DLD1 (cell line): ENCODE results near the gene PPP1R3G.
"Not testable (repeated sequence)": the region's sequence is repeated elsewhere in the genome, so short reads cannot be mapped to it uniquely, and the experiment has no call there.

Source experiments
- in situ Hi-C: cut with HindIII; loops from 2 replicates; pipeline ENCODE4 v1.10.0; 2017; ENCODE audit warnings: low sequenced_read_pairs

PPP1R3G gene

GRCh38 chr6:5084781-5085647 is at the start of gene PPP1R3G:
TSS of gene PPP1R3G (plus strand) at chr6:5085341. CDS start at chr6:5085486, 145 bp downstream.
- in situ Hi-C loops = no loop called here

- in situ Hi-C loops = no loop called here
Measured at GRCh38 chr6:5036269-5036668, 48.9 kb upstream of the PPP1R3G start.

GRCh38 chr6:5041955-5042354 is 43.2 kb upstream of the PPP1R3G start:
- in situ Hi-C loops = no loop called here

- in situ Hi-C loops = no loop called here
Measured at GRCh38 chr6:5042436-5042835, 42.7 kb upstream of the PPP1R3G start.

- in situ Hi-C loops = no loop called here
Measured at GRCh38 chr6:5044866-5045265, 40.3 kb upstream of the PPP1R3G start.

- in situ Hi-C loops = no loop called here
Measured at GRCh38 chr6:5045416-5045815, 39.7 kb upstream of the PPP1R3G start.

GRCh38 chr6:5046430-5046829 is 38.7 kb upstream of the PPP1R3G start:
- in situ Hi-C loops = no loop called here

GRCh38 chr6:5050009-5050408 is 35.1 kb upstream of the PPP1R3G start:
- in situ Hi-C loops = no loop called here

- in situ Hi-C loops = no loop called here
Measured at GRCh38 chr6:5051394-5051793, 33.7 kb upstream of the PPP1R3G start.

GRCh38 chr6:5053038-5053437 is 32.1 kb upstream of the PPP1R3G start:
- in situ Hi-C loops = no loop called here

- in situ Hi-C loops = no loop called here
Measured at GRCh38 chr6:5053864-5054244, 31.3 kb upstream of the PPP1R3G start.

- in situ Hi-C loops = no loop called here
Measured at GRCh38 chr6:5054245-5054873, 30.8 kb upstream of the PPP1R3G start.

GRCh38 chr6:5055118-5055517 is 30.0 kb upstream of the PPP1R3G start:
- in situ Hi-C loops = no loop called here

- in situ Hi-C loops = no loop called here
Measured at GRCh38 chr6:5058254-5058653, 26.9 kb upstream of the PPP1R3G start.

GRCh38 chr6:5059036-5059896 is 25.9 kb upstream of the PPP1R3G start:
- in situ Hi-C loops = no loop called here

GRCh38 chr6:5060439-5060838 is 24.7 kb upstream of the PPP1R3G start:
- in situ Hi-C loops = not testable (repeated sequence)

- in situ Hi-C loops = no loop called here
Measured at GRCh38 chr6:5061152-5061551, 24.0 kb upstream of the PPP1R3G start.

- in situ Hi-C loops = no loop called here
Measured at GRCh38 chr6:5063617-5064016, 21.5 kb upstream of the PPP1R3G start.

- in situ Hi-C loops = no loop called here
Measured at GRCh38 chr6:5066456-5067093, 18.6 kb upstream of the PPP1R3G start.

GRCh38 chr6:5067305-5067704 is 17.8 kb upstream of the PPP1R3G start:
- in situ Hi-C loops = no loop called here
